GM10847 (cell line): ENCODE data around the gene RAD1.

Experiments used
- POLR2A ChIP-seq: IDR thresholded peaks from 2 replicates; pipeline ENCODE4 v1.6.1; 2011; ENCODE audit not compliant: insufficient read length; ENCODE audit errors: extremely low read depth

Gene RAD1

DNA sequence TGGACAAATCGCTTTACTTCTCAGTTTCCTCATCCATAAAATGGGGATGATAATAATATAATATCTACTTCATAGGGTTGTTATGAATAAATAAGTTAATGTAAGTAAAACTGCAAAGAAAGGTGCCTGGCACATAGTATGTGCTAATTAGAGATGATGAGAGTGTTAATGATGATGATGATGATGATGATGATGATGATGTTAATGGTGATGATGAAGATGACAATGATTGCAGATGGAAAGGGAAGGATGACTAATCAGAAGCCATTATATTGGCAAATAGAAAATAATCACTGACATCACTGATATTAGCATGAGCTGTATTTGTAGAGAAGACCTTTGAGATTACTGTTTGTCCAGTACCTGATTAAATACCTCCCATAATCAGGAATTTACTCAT lies 20.6 kb downstream of the RAD1 start:
- TF ChIP-seq POLR2A = no peak

DNA sequence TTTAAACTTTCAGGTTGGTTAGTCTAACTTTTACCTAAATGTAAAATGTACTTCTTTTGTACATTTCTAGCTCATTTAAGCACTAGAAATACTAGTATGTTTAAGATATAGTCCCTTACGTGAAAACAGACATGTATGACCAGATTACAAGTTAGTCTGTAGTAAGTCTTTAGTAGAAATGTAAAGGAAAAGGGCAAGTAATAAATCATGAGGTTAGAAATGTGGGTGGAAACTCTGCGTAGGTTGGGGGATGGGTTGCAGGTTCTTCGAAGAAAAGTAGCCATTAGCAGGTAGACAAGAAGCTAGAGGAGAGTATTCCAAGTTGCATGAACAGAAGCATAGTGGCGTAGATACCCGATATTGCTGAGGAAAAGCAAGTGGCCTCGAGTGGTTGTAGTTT lies 22.9 kb downstream of the RAD1 start:
- TF ChIP-seq POLR2A = no peak

DNA sequence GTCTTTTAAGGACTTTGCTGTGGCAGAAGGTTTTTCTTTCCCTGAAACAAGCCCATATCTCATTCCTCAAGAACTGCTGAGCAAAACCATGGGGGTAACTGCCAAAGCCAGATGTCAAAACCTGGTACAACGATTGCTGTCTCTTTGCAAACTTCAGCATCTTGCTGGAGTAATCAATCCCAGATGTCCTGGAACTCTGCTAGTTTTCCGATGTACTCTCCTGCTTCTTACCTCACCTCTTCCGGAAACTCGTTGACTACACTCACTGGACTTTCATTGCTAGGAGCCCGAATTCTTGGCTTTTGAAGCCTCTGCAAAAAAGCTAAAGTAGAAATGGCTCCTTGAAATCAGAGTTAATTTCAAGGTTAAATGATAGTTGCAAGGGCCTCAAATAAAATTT lies 23.3 kb downstream of the RAD1 start:
- TF ChIP-seq POLR2A = no peak

DNA sequence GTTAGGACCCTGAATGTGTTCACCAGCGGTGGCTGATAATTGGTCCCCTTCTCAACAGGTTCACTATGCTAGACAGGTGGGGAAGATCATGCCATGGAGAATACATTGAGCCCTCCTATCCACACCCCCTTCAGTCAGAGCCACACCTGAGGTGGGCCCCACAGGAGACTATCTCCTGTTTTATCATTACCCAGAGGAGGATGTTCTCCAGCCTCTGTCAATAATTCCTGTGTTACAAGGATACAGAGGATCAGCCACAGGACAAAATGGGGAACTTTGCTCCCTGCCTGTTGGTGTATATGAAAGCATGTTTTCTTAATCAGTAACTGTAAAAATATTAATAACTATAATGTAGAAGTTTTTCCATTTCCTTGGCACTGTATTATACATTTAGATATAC lies 25.9 kb downstream of the RAD1 start:
- no peak for TF ChIP-seq POLR2A

DNA sequence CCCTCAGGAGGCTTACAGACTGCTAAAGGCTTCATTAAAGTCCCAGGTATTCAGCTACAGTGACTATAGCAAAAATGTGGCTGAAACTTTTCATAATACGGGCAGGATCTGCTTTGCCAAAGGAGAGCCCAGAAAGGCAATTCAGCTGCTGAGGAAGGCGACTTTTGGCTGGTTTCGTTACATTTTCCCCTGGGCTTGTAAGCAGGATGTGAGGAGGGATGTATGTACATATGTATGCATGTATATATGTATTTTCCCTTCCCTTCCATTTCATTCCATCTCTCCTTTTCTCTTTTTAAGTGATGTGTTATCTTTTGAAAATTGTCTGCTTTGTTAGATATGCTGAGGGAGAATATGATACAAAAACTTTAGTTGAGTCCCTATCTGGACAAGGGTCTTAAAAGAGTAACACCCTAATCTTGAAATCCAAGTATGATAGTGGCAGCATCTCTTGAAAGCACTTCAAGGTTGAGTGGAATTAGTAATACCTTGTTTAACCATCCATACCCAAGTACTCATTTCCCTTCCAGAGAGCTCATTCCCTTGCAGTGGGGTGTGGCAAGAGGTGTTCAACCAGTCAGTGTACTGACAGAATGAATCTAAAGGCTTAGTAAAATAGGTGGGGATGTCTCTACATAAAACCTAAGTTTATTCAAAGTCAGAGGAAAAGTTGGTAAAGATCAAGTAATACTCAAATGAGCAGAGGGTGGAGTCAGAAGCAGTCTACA lies 28.7 kb downstream of the RAD1 start:
- TF ChIP-seq POLR2A = no peak

DNA sequence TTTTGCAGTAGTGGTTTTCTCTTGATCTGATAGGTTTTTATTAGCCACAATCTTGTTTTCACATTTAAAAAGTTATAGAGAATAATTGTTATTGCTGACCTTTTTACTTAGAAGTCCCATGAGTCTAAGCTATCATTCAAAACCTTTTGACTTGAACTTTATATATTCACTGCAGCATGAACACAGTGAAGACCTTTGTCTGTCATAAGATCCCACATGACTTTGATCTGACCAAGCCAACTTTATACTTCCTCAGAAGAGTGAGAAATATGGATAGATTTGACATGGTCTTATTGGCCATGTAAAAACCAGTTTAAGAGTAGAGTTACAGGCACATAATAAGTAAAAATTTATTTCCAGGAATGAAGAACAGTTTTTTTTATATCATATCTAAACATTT lies 34.1 kb downstream of the RAD1 start:
- no peak for TF ChIP-seq POLR2A

DNA sequence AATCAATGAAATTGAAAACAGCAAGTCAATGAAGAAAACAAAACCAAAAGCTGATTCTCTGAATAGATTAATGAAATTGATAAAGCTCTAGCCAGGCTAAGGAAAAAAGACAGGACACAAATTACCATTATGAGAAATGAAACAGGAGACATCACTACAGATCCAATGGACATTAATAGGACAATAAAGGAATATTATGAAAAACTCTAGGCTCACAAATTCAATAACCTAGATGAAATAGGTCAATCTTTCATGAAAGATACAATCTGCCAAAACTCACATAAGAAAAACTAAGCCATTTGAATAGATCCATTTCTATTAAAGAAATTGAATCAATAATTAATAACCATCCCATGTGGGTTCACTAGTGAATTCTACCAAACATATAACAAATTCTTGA lies 39.0 kb downstream of the RAD1 start:
- no peak for TF ChIP-seq POLR2A

DNA sequence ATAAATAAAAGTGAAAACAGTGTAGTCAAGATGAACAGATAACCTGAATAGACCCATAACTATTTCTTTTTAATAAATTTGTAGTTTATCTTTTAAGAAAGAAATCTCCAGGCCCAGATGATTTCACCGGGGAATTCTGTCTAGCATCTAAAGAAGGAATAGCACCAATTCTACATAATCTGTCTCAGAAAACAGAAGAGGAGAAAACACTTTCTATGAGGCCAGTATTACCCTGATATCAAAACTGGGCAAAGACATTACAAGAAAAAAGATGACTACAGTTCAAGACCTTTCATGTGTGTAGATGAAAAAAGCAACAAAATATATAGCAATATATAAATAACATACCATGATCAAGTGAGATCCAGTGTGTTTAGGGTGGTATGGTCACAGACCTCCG lies 44.9 kb downstream of the RAD1 start:
- TF ChIP-seq POLR2A = no peak

DNA sequence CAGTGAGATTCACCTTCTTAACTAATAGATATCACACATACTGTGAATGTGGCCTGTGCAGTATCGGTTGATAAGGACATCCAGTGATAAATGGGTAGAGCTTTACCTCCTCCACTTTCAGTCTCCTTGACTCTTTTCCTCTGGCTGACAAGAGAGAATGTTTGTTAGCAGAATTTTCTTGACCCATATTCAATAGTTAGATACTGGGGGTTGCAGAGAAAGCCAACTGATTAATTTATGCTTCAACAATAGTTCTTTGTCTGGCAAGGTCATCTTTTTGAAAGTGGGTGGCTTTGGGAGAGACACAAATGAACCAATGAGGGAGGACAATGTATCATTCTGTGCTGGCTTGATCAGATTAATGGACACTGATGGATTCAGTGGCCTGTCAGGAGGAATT lies 46.0 kb downstream of the RAD1 start:
- no peak for TF ChIP-seq POLR2A

DNA sequence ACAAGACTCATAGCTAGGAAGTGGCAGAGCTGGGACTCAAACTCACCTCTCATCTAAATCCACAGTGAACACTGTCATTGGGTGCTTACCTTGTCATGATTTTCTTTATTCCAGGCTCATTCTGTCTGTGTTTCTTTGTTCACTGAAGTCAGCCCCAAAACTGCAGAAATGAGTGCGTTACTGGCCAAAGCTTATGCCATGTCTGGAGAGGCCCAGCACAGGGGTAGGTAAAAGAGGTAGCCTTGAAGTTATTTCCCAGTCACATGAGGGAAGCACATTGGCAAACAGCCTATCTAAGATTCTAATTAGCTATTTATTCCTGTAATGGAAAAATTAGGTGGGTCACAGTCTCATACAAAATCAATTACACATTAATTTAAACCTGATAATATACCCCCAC lies 46.5 kb downstream of the RAD1 start:
- TF ChIP-seq POLR2A = no peak

DNA sequence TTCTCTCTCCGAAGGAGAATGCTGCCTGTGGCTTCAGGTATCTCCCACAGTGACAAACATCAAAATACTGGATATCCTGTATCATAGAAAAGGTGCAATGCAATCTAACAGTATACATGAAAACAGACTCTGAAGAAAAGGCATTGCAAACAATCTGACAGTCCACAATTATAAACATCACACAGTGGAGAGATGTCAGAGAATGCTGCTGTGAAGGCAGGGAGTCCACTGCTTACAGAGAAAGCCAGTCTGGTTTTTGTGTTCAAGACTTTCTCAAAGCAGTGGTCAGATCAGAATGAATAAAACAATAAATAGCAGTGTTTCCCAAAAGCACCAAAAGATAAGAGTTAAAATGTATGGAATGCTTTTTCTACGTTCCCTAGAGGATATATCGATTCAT lies 47.6 kb downstream of the RAD1 start:
- TF ChIP-seq POLR2A = no peak

DNA sequence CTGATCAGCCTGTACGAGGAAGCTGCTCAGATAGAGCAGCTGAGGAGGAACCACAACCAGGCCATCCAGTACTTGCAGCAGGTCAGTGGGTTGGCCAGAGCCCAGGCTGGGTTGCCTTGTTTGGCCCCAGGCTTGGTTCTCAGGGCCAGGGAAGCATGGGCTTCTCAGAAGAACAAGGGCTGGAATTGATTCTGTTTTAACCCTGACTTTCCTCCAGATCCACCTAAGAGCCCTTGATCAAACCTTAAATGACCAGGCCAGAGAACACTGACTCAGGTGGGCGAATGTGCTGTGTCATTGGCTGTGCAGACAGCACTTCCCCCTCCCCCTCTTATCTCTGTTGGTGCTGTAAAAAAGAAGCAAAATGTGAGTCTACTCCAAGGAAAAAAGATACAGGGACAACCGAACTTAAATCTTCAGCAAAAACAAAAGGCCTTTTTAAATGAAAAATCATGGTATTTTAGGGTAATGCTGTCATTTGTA lies 48.3 kb downstream of the RAD1 start:
- no peak for TF ChIP-seq POLR2A

DNA sequence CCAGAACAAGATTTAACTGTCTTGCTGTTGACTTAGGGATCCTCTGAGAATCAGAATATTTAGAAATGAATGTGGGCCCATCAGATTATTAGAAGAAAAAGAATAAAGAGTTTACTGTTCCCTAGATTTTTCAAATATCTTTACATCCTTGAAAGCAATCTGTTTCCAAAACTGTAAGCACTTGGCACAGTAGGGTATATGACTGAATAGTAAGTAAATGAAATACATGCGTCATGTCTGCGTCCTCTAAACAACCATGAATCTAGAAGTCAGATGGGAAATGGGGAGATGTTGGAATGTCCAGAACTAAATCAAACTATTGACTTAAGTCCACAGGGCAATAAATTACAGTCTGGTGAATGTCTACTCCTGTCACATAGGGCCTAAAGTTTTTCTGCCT lies 50.2 kb downstream of the RAD1 start:
- TF ChIP-seq POLR2A = no peak

DNA sequence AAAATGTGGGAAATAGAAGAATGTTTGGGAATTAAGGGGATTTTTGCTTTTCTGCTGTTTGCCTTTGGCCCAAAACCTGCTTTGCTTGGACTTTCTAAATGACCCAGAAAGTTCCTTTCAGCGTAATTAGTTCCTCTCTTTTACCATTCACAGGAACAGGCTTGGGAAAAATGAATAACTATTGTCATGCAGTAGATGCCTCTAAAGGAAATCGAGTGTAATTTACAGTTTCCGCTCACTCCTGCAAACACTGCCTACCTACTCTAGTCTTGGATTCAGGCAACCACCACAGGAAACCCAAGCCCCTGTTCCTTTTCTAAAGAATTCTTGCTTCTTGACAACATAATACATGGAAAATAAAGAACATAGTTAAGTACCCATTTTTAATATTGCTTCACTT lies 51.4 kb downstream of the RAD1 start:
- TF ChIP-seq POLR2A = no peak

DNA sequence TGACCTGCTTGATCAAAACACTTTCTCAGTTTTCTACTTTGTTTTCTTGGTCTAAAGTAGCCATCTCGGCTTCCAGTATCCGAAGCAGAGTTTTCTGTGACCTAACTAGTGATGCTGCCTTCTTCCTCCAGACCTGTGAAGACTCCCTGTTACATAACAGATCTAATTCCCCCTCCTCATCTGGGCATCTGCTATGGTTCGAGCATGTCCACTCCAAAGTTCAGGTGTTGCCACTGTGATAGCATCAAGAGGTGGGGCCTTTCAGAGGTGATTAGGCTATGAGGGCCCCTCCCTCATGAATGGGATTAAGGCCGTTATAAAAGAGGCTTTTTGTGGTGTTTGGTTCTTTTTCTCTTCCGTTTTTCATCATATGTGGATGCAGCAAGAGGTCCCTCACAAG lies 56.1 kb downstream of the RAD1 start:
- no peak for TF ChIP-seq POLR2A

DNA sequence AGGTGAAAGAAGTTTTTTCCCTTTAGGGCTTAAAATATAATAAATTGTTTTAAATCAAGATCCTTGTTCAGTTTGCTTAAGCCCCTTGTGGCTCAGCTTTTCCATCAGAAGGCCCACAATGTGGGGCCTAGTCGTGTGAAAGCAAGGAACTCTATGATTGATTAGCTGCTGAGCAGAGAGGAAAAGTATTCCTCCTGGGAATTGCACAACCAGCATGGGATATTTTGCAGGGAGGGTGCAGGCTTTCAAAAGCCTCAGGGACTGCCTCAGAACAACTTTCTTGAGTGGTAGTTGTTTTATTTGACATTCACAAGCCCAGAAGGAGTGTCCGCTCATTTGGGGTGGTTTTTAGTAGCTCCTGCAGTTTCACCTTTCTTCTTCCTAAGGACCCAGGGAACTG lies 56.5 kb downstream of the RAD1 start:
- TF ChIP-seq POLR2A = no peak

DNA sequence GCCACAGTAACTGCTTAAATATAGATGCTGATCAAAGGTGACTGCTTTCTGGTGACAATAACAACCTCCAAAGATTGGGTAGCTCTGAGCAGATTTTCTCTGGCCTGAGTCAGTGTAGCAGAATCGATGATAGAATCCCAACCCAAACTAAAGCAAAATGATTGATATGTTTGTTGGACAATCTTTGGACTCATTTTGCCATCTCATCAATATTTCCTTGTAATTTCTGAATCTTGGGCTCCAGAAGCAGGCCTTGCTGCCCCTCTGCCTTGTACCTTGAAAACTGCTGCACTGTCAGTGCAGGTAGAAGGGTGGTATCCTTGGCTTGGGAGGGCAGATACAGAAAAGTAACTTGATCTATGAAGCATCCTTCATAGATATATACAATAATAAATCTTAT lies 57.4 kb downstream of the RAD1 start:
- TF ChIP-seq POLR2A = no peak
